Measurements from ENCODE around the gene CREG1. TPM values are rescaled to one million over a fixed set of nuclear protein-coding genes. Genes with fewer than 3 reads are reported as not detected.

CREG1 gene
- total RNA-seq, 2 experiments from 2014 or later = 9.7 to 10.0 TPM

DNA sequence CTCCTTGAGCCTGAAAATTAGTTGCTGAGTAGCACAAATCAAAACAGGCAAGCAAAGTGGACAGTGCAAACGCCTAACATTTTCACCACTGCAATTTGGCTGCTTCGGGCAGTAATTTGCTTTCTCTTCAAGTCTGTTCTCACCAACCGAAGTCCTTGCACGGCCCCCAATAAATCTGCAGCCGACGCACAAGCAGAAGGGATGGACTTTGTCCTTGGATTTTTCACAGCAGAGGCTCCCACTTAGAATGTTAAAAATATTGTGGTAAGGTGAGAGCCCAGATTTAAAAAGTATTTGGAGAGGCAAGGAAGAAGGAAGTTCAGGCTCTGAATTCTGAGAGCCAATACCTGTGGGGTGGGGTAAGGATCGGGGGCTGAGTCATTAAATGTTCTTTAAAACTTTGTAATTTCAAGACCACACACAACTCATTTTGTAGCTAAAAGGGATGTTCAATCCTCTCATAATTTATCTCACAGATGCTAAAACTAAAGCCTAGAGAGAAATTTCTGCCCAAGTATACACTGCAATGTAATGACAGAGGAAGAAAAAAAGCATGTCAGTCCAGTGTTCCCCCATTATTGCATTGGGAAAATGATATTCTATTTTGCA, 41.4 kb downstream of the CREG1 start:
- Mint-ChIP-seq H3K4me1 (ENCODE audit: low read depth) (peaks cover 63% of the 10 kb centered on the region), H3K4me3 (peak overlapping the region; percentile 74), H3K27me3 (no peaks in the 10 kb centered on the region), H3K9me3 (no peaks in the 10 kb centered on the region), H3K36me3 (ENCODE audit: low read depth) (peaks cover 90% of the 10 kb centered on the region), H3K27ac (peak overlapping the region; percentile 79)
- DNase-seq = peak; percentile 31
- ATAC-seq = peak; percentile 9
- ChIA-PET CTCF (interaction anchor here (1.4 kb wide), 1 partner anchor 32 kb away, joined by 4 read pairs; no protein-coding TSS in a partner anchor), POLR2A (interaction anchor here (1.6 to 4.5 kb wide), 2 partner anchors 11 to 30 kb away, joined by 4 to 33 read pairs; no protein-coding TSS in a partner anchor)
- TF ChIP-seq, protein P1, sequence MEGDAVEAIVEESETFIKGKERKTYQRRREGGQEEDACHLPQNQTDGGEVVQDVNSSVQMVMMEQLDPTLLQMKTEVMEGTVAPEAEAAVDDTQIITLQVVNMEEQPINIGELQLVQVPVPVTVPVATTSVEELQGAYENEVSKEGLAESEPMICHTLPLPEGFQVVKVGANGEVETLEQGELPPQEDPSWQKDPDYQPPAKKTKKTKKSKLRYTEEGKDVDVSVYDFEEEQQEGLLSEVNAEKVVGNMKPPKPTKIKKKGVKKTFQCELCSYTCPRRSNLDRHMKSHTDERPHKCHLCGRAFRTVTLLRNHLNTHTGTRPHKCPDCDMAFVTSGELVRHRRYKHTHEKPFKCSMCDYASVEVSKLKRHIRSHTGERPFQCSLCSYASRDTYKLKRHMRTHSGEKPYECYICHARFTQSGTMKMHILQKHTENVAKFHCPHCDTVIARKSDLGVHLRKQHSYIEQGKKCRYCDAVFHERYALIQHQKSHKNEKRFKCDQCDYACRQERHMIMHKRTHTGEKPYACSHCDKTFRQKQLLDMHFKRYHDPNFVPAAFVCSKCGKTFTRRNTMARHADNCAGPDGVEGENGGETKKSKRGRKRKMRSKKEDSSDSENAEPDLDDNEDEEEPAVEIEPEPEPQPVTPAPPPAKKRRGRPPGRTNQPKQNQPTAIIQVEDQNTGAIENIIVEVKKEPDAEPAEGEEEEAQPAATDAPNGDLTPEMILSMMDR (IDR thresholded peaks at IDR 0.05) = no peak
- intact Hi-C loops (cut with micrococcal nuclease) = loop anchor here (10.0 kb wide), 1 partner anchor 287 kb away; the partner anchor contains the start of gene POU2F1

DNA sequence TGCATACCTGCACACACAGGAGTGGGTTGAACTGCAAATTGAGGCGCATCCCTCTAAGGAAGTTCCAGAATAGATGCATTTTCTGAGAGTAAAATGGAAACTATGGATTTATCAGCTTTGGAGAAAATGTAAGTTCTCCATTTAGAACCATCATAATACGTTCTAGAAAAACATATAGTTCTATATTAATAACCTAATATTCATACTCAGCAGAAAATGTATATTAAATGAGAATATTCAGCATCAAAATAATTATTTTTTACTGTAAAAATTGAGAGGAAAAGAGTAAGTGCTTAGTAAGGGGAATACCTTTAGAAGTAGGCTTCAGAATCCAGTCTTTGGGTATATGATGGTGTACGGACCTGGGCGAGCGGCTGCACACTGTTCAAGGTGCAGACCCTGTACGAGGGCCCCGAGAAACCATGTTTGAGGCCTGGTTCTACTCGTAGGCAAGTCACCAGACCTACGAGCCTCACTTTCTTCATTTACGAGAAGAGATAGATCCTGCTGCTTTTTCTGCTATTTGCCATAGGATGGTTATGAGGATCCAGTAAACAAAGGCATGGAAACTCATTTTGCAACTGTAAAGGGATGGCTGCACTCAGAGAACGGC, 42.1 kb downstream of the CREG1 start:
- TF ChIP-seq, protein P1 (IDR thresholded peaks at IDR 0.05) = no peak
- H3K27ac Mint-ChIP-seq = peak overlapping the region; percentile 79
- no peak for DNase-seq
- peak overlapping the region; percentile 74 for H3K4me3 Mint-ChIP-seq
- ATAC-seq = no peak
- H3K27me3 Mint-ChIP-seq = no peaks in the 10 kb centered on the region
- H3K9me3 Mint-ChIP-seq = no peaks in the 10 kb centered on the region
- H3K36me3 Mint-ChIP-seq (ENCODE audit: low read depth) = peaks cover 89% of the 10 kb centered on the region
- intact Hi-C loops (cut with micrococcal nuclease) = loop anchor here (10.0 kb wide), 1 partner anchor 287 kb away; the partner anchor contains the start of gene POU2F1
- H3K4me1 Mint-ChIP-seq (ENCODE audit: low read depth) = peaks cover 68% of the 10 kb centered on the region
- ChIA-PET CTCF (no interaction called here), POLR2A (interaction anchor here (0.7 to 4.5 kb wide), 4 partner anchors 10 to 64 kb away, joined by 3 to 33 read pairs (median 6); no protein-coding TSS in a partner anchor)

DNA sequence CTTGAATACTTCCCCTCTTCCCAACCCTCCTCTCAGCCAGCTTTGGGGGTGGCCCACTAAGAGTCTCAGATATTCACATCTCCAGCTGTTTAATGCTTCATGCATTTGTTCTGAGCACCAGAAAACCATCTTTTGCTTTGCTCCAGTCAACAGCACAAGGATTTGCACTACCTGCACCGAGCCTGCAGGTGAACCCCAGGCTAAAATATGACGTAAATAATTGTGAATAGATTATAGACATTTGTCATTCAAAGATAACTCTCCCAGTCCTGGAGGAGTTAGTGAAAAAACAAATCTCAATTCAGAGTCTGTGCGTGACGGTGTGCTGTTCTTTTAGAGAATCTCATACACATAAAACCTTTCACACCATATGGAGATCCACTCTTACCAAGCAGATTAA, 42.7 kb downstream of the CREG1 start:
- peaks cover 72% of the 10 kb centered on the region for H3K4me1 Mint-ChIP-seq (ENCODE audit: low read depth)
- ATAC-seq (no peak), DNase-seq (no peak)
- POLR2A ChIA-PET = interaction anchor here (0.7 to 4.5 kb wide), 5 partner anchors 10 to 63 kb away, joined by 3 to 33 read pairs (median 7); no protein-coding TSS in a partner anchor
- peak overlapping the region; percentile 76 for H3K27ac Mint-ChIP-seq
- no peaks in the 10 kb centered on the region for H3K27me3 Mint-ChIP-seq
- H3K36me3 Mint-ChIP-seq (ENCODE audit: low read depth) = peaks cover 88% of the 10 kb centered on the region
- intact Hi-C loops (cut with micrococcal nuclease) = loop anchor here (10.0 kb wide), 1 partner anchor 286 kb away; the partner anchor contains the start of gene POU2F1
- H3K4me3 Mint-ChIP-seq = peak overlapping the region; percentile 58
- no peaks in the 10 kb centered on the region for H3K9me3 Mint-ChIP-seq
- TF ChIP-seq, protein P1 (IDR thresholded peaks at IDR 0.05) = no peak
- CTCF ChIA-PET = interaction anchor here (0.8 to 1.5 kb wide), 3 partner anchors 23 to 60 kb away, joined by 3 to 4 read pairs (median 4); no protein-coding TSS in a partner anchor

DNA sequence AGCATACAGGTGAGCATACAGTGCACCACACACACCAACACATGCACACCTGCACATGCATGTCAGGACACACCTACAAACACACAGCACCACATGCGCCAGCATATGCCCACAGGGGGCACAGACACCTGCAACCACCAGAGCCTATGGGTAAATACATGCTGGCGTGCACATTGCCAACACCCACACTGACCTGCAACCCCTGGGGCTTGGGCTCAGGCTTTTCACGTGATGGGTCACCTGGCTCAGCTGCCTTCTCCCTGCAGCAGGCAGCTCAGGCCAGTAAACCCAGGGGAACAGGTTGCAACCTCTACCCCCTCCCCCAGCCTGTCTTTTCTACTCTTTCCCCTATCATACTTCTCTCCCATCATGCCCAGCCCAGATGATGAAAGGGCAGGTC, 43.3 kb downstream of the CREG1 start:
- Mint-ChIP-seq H3K27me3 (no peaks in the 10 kb centered on the region), H3K27ac (peak overlapping the region; percentile 76), H3K36me3 (ENCODE audit: low read depth) (peaks cover 84% of the 10 kb centered on the region), H3K9me3 (no peaks in the 10 kb centered on the region), H3K4me1 (ENCODE audit: low read depth) (peaks cover 75% of the 10 kb centered on the region), H3K4me3 (peak overlapping the region; percentile 58)
- intact Hi-C loops (cut with micrococcal nuclease) = loop anchor here (10.0 kb wide), 1 partner anchor 285 kb away; the partner anchor contains the start of gene POU2F1
- TF ChIP-seq, protein P1 (IDR thresholded peaks at IDR 0.05) = no peak
- POLR2A ChIA-PET = interaction anchor here (1.0 to 6.7 kb wide), 8 partner anchors 6 to 63 kb away, joined by 3 to 71 read pairs (median 8); partner anchors contain the start of gene CD247
- CTCF ChIA-PET = interaction anchor here (0.8 to 1.5 kb wide), 4 partner anchors 24 to 60 kb away, joined by 3 to 4 read pairs (median 4); no protein-coding TSS in a partner anchor
- peak; percentile 25 for ATAC-seq
- peak; percentile 33 for DNase-seq
